H9 (cell line): ENCODE data around the gene PDGFRB. TPM values are rescaled to one million over a fixed set of nuclear protein-coding genes. Genes with fewer than 3 reads are reported as not detected.

Experiments
- DNase-seq: peaks from one replicate; pipeline ENCODE4 v3.0.0-alpha.2; 2017
- H2AFZ ChIP-seq: one replicate; pipeline ENCODE4 v1.6.1; 2013; ENCODE audit warnings: mild to moderate bottlenecking, low read length, control low read depth, moderate library complexity
- H2AK5ac ChIP-seq: 2 replicates; pipeline ENCODE4 v1.6.1; 2013; ENCODE audit warnings: low read length, control low read depth, mixed read lengths; ENCODE audit not compliant: insufficient read length
- H2BK120ac ChIP-seq: one replicate; pipeline ENCODE4 v1.6.1; 2013; ENCODE audit warnings: low read depth, mild to moderate bottlenecking, low read length, control low read depth, inconsistent platforms; ENCODE audit not compliant: poor library complexity, severe bottlenecking
- H2BK12ac ChIP-seq: 2 replicates; pipeline ENCODE4 v1.6.1; 2013; ENCODE audit warnings: low read length, control low read depth, mixed read lengths, low read depth; ENCODE audit not compliant: insufficient read length
- H2BK15ac ChIP-seq: 2 replicates; pipeline ENCODE4 v1.6.1; 2013; ENCODE audit warnings: low read depth, low read length, control low read depth
- H2BK20ac ChIP-seq: one replicate; pipeline ENCODE4 v1.6.1; 2013; ENCODE audit warnings: low read depth, mild to moderate bottlenecking, low read length, control low read depth, inconsistent platforms; ENCODE audit not compliant: poor library complexity, severe bottlenecking
- H2BK5ac ChIP-seq: 2 replicates; pipeline ENCODE4 v1.6.1; 2013; ENCODE audit warnings: low read length, control low read depth, mixed read lengths; ENCODE audit not compliant: insufficient read length
- H3K14ac ChIP-seq: 2 replicates; pipeline ENCODE4 v1.6.1; 2013; ENCODE audit warnings: low read length, control low read depth; ENCODE audit not compliant: insufficient read depth
- H3K18ac ChIP-seq: 2 replicates; pipeline ENCODE4 v1.6.1; 2013; ENCODE audit warnings: low read depth, mild to moderate bottlenecking, mixed read lengths, low read length, control low read depth; ENCODE audit not compliant: insufficient read length
- H3K23ac ChIP-seq: 2 replicates; pipeline ENCODE4 v1.6.1; 2013; ENCODE audit warnings: low read length, control low read depth, mixed read lengths, low read depth; ENCODE audit not compliant: insufficient read length
- H3K23me2 ChIP-seq: 2 replicates; pipeline ENCODE4 v1.6.1; 2013; ENCODE audit warnings: low read depth, mild to moderate bottlenecking, mixed read lengths, low read length, control low read depth; ENCODE audit not compliant: insufficient read length, poor library complexity, severe bottlenecking
- H3K27ac ChIP-seq: 2 replicates; pipeline ENCODE4 v1.5.1; 2013; ENCODE audit warnings: low read length, control low read depth, mixed read lengths, low read depth; ENCODE audit not compliant: insufficient read length
- H3K27me3 ChIP-seq: 2 replicates; pipeline ENCODE4 v1.6.1; 2013; ENCODE audit warnings: low read length, control low read depth, inconsistent platforms; ENCODE audit not compliant: insufficient read depth
- H3K4ac ChIP-seq: 2 replicates; pipeline ENCODE4 v1.6.1; 2013; ENCODE audit warnings: low read depth, mild to moderate bottlenecking, control low read depth, inconsistent platforms, low read length, moderate library complexity
- H3K4me1 ChIP-seq: 2 replicates; pipeline ENCODE4 v1.6.1; 2013; ENCODE audit warnings: low read length, control low read depth, inconsistent platforms; ENCODE audit not compliant: insufficient read depth
- H3K4me2 ChIP-seq: 2 replicates; pipeline ENCODE4 v1.6.1; 2013; ENCODE audit warnings: low read length, control low read depth, mixed read lengths; ENCODE audit not compliant: insufficient read length, insufficient read depth
- H3K56ac ChIP-seq: 2 replicates; pipeline ENCODE4 v1.6.1; 2013; ENCODE audit warnings: low read depth, mild to moderate bottlenecking, mixed read lengths, low read length, control low read depth; ENCODE audit not compliant: insufficient read length
- H3K79me1 ChIP-seq: 2 replicates; pipeline ENCODE4 v1.6.1; 2013; ENCODE audit warnings: low read depth, mild to moderate bottlenecking, moderate library complexity, low read length, control low read depth, inconsistent platforms; ENCODE audit not compliant: insufficient read depth, poor library complexity, severe bottlenecking
- H3K79me2 ChIP-seq: 2 replicates; pipeline ENCODE4 v1.6.1; 2013; ENCODE audit warnings: low read length, control low read depth, inconsistent platforms; ENCODE audit not compliant: insufficient read depth
- H3K9ac ChIP-seq: 2 replicates; pipeline ENCODE4 v1.6.1; 2013; ENCODE audit warnings: low read length, control low read depth, mixed read lengths; ENCODE audit not compliant: insufficient read length; ENCODE audit errors: extremely low read depth
- H3K9me3 ChIP-seq: one replicate; pipeline ENCODE4 v1.6.1; 2013; ENCODE audit warnings: low read depth, low read length, inconsistent platforms; ENCODE audit not compliant: control insufficient read depth
- H3T11ph ChIP-seq: one replicate; pipeline ENCODE4 v1.6.1; 2013; ENCODE audit warnings: mild to moderate bottlenecking, low read length, control low read depth, inconsistent platforms
- H4K20me1 ChIP-seq: one replicate; pipeline ENCODE4 v1.6.1; 2013; ENCODE audit not compliant: control insufficient read depth, insufficient read length, insufficient read depth
- H4K5ac ChIP-seq: 2 replicates; pipeline ENCODE4 v1.6.1; 2013; ENCODE audit warnings: low read depth, mild to moderate bottlenecking, mixed read lengths, low read length, control low read depth; ENCODE audit not compliant: insufficient read length
- H4K8ac ChIP-seq: replicated peaks from 2 replicates; pipeline ENCODE4 v1.6.1; 2013; ENCODE audit warnings: low read length, control low read depth, mixed read lengths, low read depth; ENCODE audit not compliant: insufficient read length
- H4K91ac ChIP-seq: 2 replicates; pipeline ENCODE4 v1.6.1; 2013; ENCODE audit warnings: low read depth, mild to moderate bottlenecking, moderate library complexity, mixed read lengths, low read length, control low read depth; ENCODE audit not compliant: insufficient read length
- H3K27ac Mint-ChIP-seq, 3 experiments: 2 replicates in 2 of 3; 3 replicates in 1 of 3; pipeline ENCODE4 v1.8.0; 2020 to 2021; ENCODE audit warnings: mixed read lengths in 3 of 3, mild to moderate bottlenecking in 1 of 3, moderate library complexity in 1 of 3
- H3K27me3 Mint-ChIP-seq: 2 replicates; pipeline ENCODE4 v1.8.0; 2021; ENCODE audit warnings: low read depth, mild to moderate bottlenecking, moderate library complexity, mixed read lengths
- H3K36me3 Mint-ChIP-seq, 3 experiments: 2 replicates in 2 of 3; 3 replicates in 1 of 3; pipeline ENCODE4 v1.8.0; 2020 to 2021; ENCODE audit warnings: low read depth in 3 of 3, mixed read lengths in 3 of 3; ENCODE audit not compliant: insufficient read depth in 1 of 3
- H3K4me1 Mint-ChIP-seq, 2 experiments: 2 replicates each; pipeline ENCODE4 v1.8.0; 2020; ENCODE audit warnings: mixed read lengths in 2 of 2
- H3K4me3 Mint-ChIP-seq, 2 experiments: 2 replicates in 1 of 2; 3 replicates in 1 of 2; pipeline ENCODE4 v1.8.0; 2020 to 2021; ENCODE audit warnings: mild to moderate bottlenecking in 2 of 2, mixed read lengths in 2 of 2, moderate library complexity in 1 of 2
- H3K9me3 Mint-ChIP-seq, 2 experiments: 2 replicates in 1 of 2; 3 replicates in 1 of 2; pipeline ENCODE4 v1.8.0; 2020; ENCODE audit warnings: mild to moderate bottlenecking in 2 of 2, mixed read lengths in 2 of 2, moderate library complexity in 1 of 2
- WGBS: extraction: QIAGEN DNeasy Blood & Tissue Kit; methylation state at CpG from one replicate; pipeline ENCODE4 v1.1.7; 2013; ENCODE audit warnings: missing lambda C conversion rate, low lambda C conversion rate, mixed read lengths; ENCODE audit not compliant: insufficient read length; ENCODE audit errors: extremely low coverage; 5-methylcytosine and 5-hydroxymethylcytosine counted together
- total RNA-seq: library from RNA; stranded (reverse); gene quantifications from 2 replicates; pipeline ENCODE4 v1.2.1, GENCODE V29; 2021
- TF ChIP-seq, protein P1 (sequence below): fragments of 200-600 bp; sonication (generic); conservative IDR thresholded peaks from 3 replicates; pipeline ENCODE4 v1.8.0; 2021; ENCODE audit warnings: antibody characterized with exemption, mild to moderate bottlenecking

The PDGFRB gene
- total RNA-seq, 1 experiment from 2014 or later, result 2.2 TPM

DNA sequence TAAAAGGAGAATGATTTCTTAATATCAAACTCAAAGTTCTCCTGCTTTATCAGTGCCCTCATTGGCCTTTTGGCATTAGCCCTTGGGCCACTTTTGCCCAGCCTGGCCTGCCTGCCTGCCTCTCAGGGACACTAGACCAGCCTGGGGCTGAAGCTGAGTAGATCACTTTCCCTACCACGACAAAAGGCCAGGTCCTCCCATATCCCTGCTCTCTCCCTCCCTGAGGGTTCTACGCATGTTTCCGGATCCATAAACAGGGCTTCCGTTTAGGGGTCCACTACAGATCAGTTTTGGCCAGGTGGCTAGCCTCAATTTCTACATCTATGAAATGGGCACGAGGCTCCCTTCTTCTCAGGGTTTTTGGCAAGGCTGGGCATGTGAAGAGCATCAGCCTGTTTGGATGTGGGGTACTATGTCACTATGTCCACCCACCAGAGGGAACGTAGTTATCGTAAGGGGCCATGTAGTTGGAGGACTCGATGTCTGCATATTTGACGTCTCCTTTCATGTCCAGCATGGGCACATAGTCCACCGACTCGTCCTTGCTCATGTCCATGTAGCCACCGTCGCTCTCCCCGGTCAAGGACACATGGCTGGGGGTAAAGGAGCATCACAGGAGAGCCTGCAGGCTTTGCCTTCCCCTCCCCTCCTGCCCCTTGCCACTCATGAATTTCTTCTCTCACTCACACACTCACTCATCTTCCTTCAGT lies 34.0 kb downstream of the PDGFRB start:
- no peak overlapping the region for H3K14ac ChIP-seq
- H3K4me2 ChIP-seq, result no peak overlapping the region
- H3K4me1 ChIP-seq, result no peaks in the 10 kb centered on the region
- no peak overlapping the region for H4K5ac ChIP-seq
- Mint-ChIP-seq H3K27ac (no peak overlapping the region), H3K27me3 (peaks cover 10% of the 10 kb centered on the region), H3K9me3 (no peaks in the 10 kb centered on the region), H3K4me3 (no peak overlapping the region), H3K36me3 (no peaks in the 10 kb centered on the region), H3K4me1 (peaks cover 20 to 31% of the 10 kb centered on the region in 2 experiments)
- no peak overlapping the region for H2BK20ac ChIP-seq
- H3K79me1 ChIP-seq, result no peaks in the 10 kb centered on the region
- no peak overlapping the region for H4K91ac ChIP-seq
- no peak overlapping the region for H3K4ac ChIP-seq
- H3K18ac ChIP-seq, result no peak overlapping the region
- no peak overlapping the region for H3K27ac ChIP-seq
- no peak overlapping the region for H3K56ac ChIP-seq
- no peaks in the 10 kb centered on the region for H4K20me1 ChIP-seq
- H4K8ac ChIP-seq, result no peak overlapping the region
- no peak overlapping the region for H2BK120ac ChIP-seq
- no peak overlapping the region for H3T11ph ChIP-seq
- no peak overlapping the region for H2AK5ac ChIP-seq
- no peak for DNase-seq
- no CpG with 5 or more reads among the region's 14 CpGs for WGBS
- H3K9me3 ChIP-seq, result no peaks in the 10 kb centered on the region
- TF ChIP-seq, protein P1, sequence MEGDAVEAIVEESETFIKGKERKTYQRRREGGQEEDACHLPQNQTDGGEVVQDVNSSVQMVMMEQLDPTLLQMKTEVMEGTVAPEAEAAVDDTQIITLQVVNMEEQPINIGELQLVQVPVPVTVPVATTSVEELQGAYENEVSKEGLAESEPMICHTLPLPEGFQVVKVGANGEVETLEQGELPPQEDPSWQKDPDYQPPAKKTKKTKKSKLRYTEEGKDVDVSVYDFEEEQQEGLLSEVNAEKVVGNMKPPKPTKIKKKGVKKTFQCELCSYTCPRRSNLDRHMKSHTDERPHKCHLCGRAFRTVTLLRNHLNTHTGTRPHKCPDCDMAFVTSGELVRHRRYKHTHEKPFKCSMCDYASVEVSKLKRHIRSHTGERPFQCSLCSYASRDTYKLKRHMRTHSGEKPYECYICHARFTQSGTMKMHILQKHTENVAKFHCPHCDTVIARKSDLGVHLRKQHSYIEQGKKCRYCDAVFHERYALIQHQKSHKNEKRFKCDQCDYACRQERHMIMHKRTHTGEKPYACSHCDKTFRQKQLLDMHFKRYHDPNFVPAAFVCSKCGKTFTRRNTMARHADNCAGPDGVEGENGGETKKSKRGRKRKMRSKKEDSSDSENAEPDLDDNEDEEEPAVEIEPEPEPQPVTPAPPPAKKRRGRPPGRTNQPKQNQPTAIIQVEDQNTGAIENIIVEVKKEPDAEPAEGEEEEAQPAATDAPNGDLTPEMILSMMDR, result no peak
- no peak overlapping the region for H2AFZ ChIP-seq
- H3K79me2 ChIP-seq, result no peaks in the 10 kb centered on the region
- H3K23ac ChIP-seq, result no peak overlapping the region
- H3K27me3 ChIP-seq, result no peaks in the 10 kb centered on the region
- H3K9ac ChIP-seq, result no peak overlapping the region
- no peak overlapping the region for H2BK12ac ChIP-seq
- H2BK15ac ChIP-seq, result no peak overlapping the region
- no peak overlapping the region for H2BK5ac ChIP-seq
- no peaks in the 10 kb centered on the region for H3K23me2 ChIP-seq
